GM21737 (cell line): ENCODE measurements around the gene DR1.
"Not testable (repeated sequence)": the region's sequence is repeated elsewhere in the genome, so short reads cannot be mapped to it uniquely, and the experiment has no call there.

Source experiments
- ATAC-seq: cut with Tn5 transposase; IDR thresholded peaks from one replicate; pipeline ENCODE4 v1.9.1; 2021; ENCODE audit warnings: mild to moderate bottlenecking, moderate library complexity; ENCODE audit not compliant: unreplicated experiment

The DR1 gene

GRCh38 chr1:93374334-93375106 is 28.8 kb downstream of the DR1 start:
- no peak for ATAC-seq

GRCh38 chr1:93384656-93385055 is 38.9 kb downstream of the DR1 start:
- no peak for ATAC-seq

- not testable (repeated sequence) for ATAC-seq
Measured at GRCh38 chr1:93386268-93386667, 40.6 kb downstream of the DR1 start.

- no peak for ATAC-seq
Measured at GRCh38 chr1:93394514-93394913, 48.8 kb downstream of the DR1 start.

GRCh38 chr1:93395195-93395594 is 49.5 kb downstream of the DR1 start:
- no peak for ATAC-seq

GRCh38 chr1:93399781-93400180 is 54.1 kb downstream of the DR1 start:
- no peak for ATAC-seq

GRCh38 chr1:93408203-93408602 is 62.5 kb downstream of the DR1 start:
- ATAC-seq: no peak

- ATAC-seq: no peak
Measured at GRCh38 chr1:93411000-93411399, 65.3 kb downstream of the DR1 start.

GRCh38 chr1:93414749-93415148 is 69.0 kb downstream of the DR1 start:
- no peak for ATAC-seq

- no peak for ATAC-seq
Measured at GRCh38 chr1:93415296-93415695, 69.6 kb downstream of the DR1 start.

- no peak for ATAC-seq
Measured at GRCh38 chr1:93416183-93416582, 70.5 kb downstream of the DR1 start.
